H9 (cell line): ENCODE data around the gene SLC36A2. TPM values are rescaled to one million over a fixed set of nuclear protein-coding genes. Genes with fewer than 3 reads are reported as not detected.

Source experiments
- DNase-seq: peaks from one replicate; pipeline ENCODE4 v3.0.0-alpha.2; 2017
- H2AFZ ChIP-seq: one replicate; pipeline ENCODE4 v1.6.1; 2013; ENCODE audit warnings: mild to moderate bottlenecking, low read length, control low read depth, moderate library complexity
- H2AK5ac ChIP-seq: 2 replicates; pipeline ENCODE4 v1.6.1; 2013; ENCODE audit warnings: low read length, control low read depth, mixed read lengths; ENCODE audit not compliant: insufficient read length
- H2BK120ac ChIP-seq: one replicate; pipeline ENCODE4 v1.6.1; 2013; ENCODE audit warnings: low read depth, mild to moderate bottlenecking, low read length, control low read depth, inconsistent platforms; ENCODE audit not compliant: poor library complexity, severe bottlenecking
- H2BK12ac ChIP-seq: 2 replicates; pipeline ENCODE4 v1.6.1; 2013; ENCODE audit warnings: low read length, control low read depth, mixed read lengths, low read depth; ENCODE audit not compliant: insufficient read length
- H2BK15ac ChIP-seq: 2 replicates; pipeline ENCODE4 v1.6.1; 2013; ENCODE audit warnings: low read depth, low read length, control low read depth
- H2BK20ac ChIP-seq: one replicate; pipeline ENCODE4 v1.6.1; 2013; ENCODE audit warnings: low read depth, mild to moderate bottlenecking, low read length, control low read depth, inconsistent platforms; ENCODE audit not compliant: poor library complexity, severe bottlenecking
- H2BK5ac ChIP-seq: 2 replicates; pipeline ENCODE4 v1.6.1; 2013; ENCODE audit warnings: low read length, control low read depth, mixed read lengths; ENCODE audit not compliant: insufficient read length
- H3K14ac ChIP-seq: 2 replicates; pipeline ENCODE4 v1.6.1; 2013; ENCODE audit warnings: low read length, control low read depth; ENCODE audit not compliant: insufficient read depth
- H3K18ac ChIP-seq: 2 replicates; pipeline ENCODE4 v1.6.1; 2013; ENCODE audit warnings: low read depth, mild to moderate bottlenecking, mixed read lengths, low read length, control low read depth; ENCODE audit not compliant: insufficient read length
- H3K23ac ChIP-seq: 2 replicates; pipeline ENCODE4 v1.6.1; 2013; ENCODE audit warnings: low read length, control low read depth, mixed read lengths, low read depth; ENCODE audit not compliant: insufficient read length
- H3K23me2 ChIP-seq: 2 replicates; pipeline ENCODE4 v1.6.1; 2013; ENCODE audit warnings: low read depth, mild to moderate bottlenecking, mixed read lengths, low read length, control low read depth; ENCODE audit not compliant: insufficient read length, poor library complexity, severe bottlenecking
- H3K27ac ChIP-seq: 2 replicates; pipeline ENCODE4 v1.5.1; 2013; ENCODE audit warnings: low read length, control low read depth, mixed read lengths, low read depth; ENCODE audit not compliant: insufficient read length
- H3K27me3 ChIP-seq: 2 replicates; pipeline ENCODE4 v1.6.1; 2013; ENCODE audit warnings: low read length, control low read depth, inconsistent platforms; ENCODE audit not compliant: insufficient read depth
- H3K4ac ChIP-seq: 2 replicates; pipeline ENCODE4 v1.6.1; 2013; ENCODE audit warnings: low read depth, mild to moderate bottlenecking, control low read depth, inconsistent platforms, low read length, moderate library complexity
- H3K4me1 ChIP-seq: 2 replicates; pipeline ENCODE4 v1.6.1; 2013; ENCODE audit warnings: low read length, control low read depth, inconsistent platforms; ENCODE audit not compliant: insufficient read depth
- H3K4me2 ChIP-seq: 2 replicates; pipeline ENCODE4 v1.6.1; 2013; ENCODE audit warnings: low read length, control low read depth, mixed read lengths; ENCODE audit not compliant: insufficient read length, insufficient read depth
- H3K56ac ChIP-seq: 2 replicates; pipeline ENCODE4 v1.6.1; 2013; ENCODE audit warnings: low read depth, mild to moderate bottlenecking, mixed read lengths, low read length, control low read depth; ENCODE audit not compliant: insufficient read length
- H3K79me1 ChIP-seq: 2 replicates; pipeline ENCODE4 v1.6.1; 2013; ENCODE audit warnings: low read depth, mild to moderate bottlenecking, moderate library complexity, low read length, control low read depth, inconsistent platforms; ENCODE audit not compliant: insufficient read depth, poor library complexity, severe bottlenecking
- H3K79me2 ChIP-seq: 2 replicates; pipeline ENCODE4 v1.6.1; 2013; ENCODE audit warnings: low read length, control low read depth, inconsistent platforms; ENCODE audit not compliant: insufficient read depth
- H3K9ac ChIP-seq: 2 replicates; pipeline ENCODE4 v1.6.1; 2013; ENCODE audit warnings: low read length, control low read depth, mixed read lengths; ENCODE audit not compliant: insufficient read length; ENCODE audit errors: extremely low read depth
- H3K9me3 ChIP-seq: one replicate; pipeline ENCODE4 v1.6.1; 2013; ENCODE audit warnings: low read depth, low read length, inconsistent platforms; ENCODE audit not compliant: control insufficient read depth
- H3T11ph ChIP-seq: one replicate; pipeline ENCODE4 v1.6.1; 2013; ENCODE audit warnings: mild to moderate bottlenecking, low read length, control low read depth, inconsistent platforms
- H4K20me1 ChIP-seq: one replicate; pipeline ENCODE4 v1.6.1; 2013; ENCODE audit not compliant: control insufficient read depth, insufficient read length, insufficient read depth
- H4K5ac ChIP-seq: 2 replicates; pipeline ENCODE4 v1.6.1; 2013; ENCODE audit warnings: low read depth, mild to moderate bottlenecking, mixed read lengths, low read length, control low read depth; ENCODE audit not compliant: insufficient read length
- H4K8ac ChIP-seq: replicated peaks from 2 replicates; pipeline ENCODE4 v1.6.1; 2013; ENCODE audit warnings: low read length, control low read depth, mixed read lengths, low read depth; ENCODE audit not compliant: insufficient read length
- H4K91ac ChIP-seq: 2 replicates; pipeline ENCODE4 v1.6.1; 2013; ENCODE audit warnings: low read depth, mild to moderate bottlenecking, moderate library complexity, mixed read lengths, low read length, control low read depth; ENCODE audit not compliant: insufficient read length
- H3K27ac Mint-ChIP-seq, 3 experiments: 2 replicates in 2 of 3; 3 replicates in 1 of 3; pipeline ENCODE4 v1.8.0; 2020 to 2021; ENCODE audit warnings: mixed read lengths in 3 of 3, mild to moderate bottlenecking in 1 of 3, moderate library complexity in 1 of 3
- H3K27me3 Mint-ChIP-seq: 2 replicates; pipeline ENCODE4 v1.8.0; 2021; ENCODE audit warnings: low read depth, mild to moderate bottlenecking, moderate library complexity, mixed read lengths
- H3K36me3 Mint-ChIP-seq, 3 experiments: 2 replicates in 2 of 3; 3 replicates in 1 of 3; pipeline ENCODE4 v1.8.0; 2020 to 2021; ENCODE audit warnings: low read depth in 3 of 3, mixed read lengths in 3 of 3; ENCODE audit not compliant: insufficient read depth in 1 of 3
- H3K4me1 Mint-ChIP-seq, 2 experiments: 2 replicates each; pipeline ENCODE4 v1.8.0; 2020; ENCODE audit warnings: mixed read lengths in 2 of 2
- H3K4me3 Mint-ChIP-seq, 2 experiments: 2 replicates in 1 of 2; 3 replicates in 1 of 2; pipeline ENCODE4 v1.8.0; 2020 to 2021; ENCODE audit warnings: mild to moderate bottlenecking in 2 of 2, mixed read lengths in 2 of 2, moderate library complexity in 1 of 2
- H3K9me3 Mint-ChIP-seq, 2 experiments: 2 replicates in 1 of 2; 3 replicates in 1 of 2; pipeline ENCODE4 v1.8.0; 2020; ENCODE audit warnings: mild to moderate bottlenecking in 2 of 2, mixed read lengths in 2 of 2, moderate library complexity in 1 of 2
- CTCF ChIP-seq: fragments of 200-600 bp; sonication (generic); conservative IDR thresholded peaks from 3 replicates; pipeline ENCODE4 v1.8.0; 2021; ENCODE audit warnings: antibody characterized with exemption, mild to moderate bottlenecking
- WGBS: extraction: QIAGEN DNeasy Blood & Tissue Kit; methylation state at CpG from one replicate; pipeline ENCODE4 v1.1.7; 2013; ENCODE audit warnings: missing lambda C conversion rate, low lambda C conversion rate, mixed read lengths; ENCODE audit not compliant: insufficient read length; ENCODE audit errors: extremely low coverage; 5-methylcytosine and 5-hydroxymethylcytosine counted together
- total RNA-seq: library from RNA; stranded (reverse); gene quantifications from 2 replicates; pipeline ENCODE4 v1.2.1, GENCODE V29; 2021

Gene SLC36A2
- total RNA-seq, 1 experiment from 2014 or later, result 0.15 TPM

- no peaks in the 10 kb centered on the region; the same call in 1 of the 2 replicates for H3K27me3 Mint-ChIP-seq
- Histone ChIP-seq H4K8ac (no peak overlapping the region), H3K9ac (no peak overlapping the region), H3K4me1 (no peaks in the 10 kb centered on the region; the same call in 1 of the 2 replicates), H3K23me2 (no peaks in the 10 kb centered on the region), H4K5ac (no peak overlapping the region), H2BK20ac (no peak overlapping the region), H3K56ac (no peak overlapping the region), H2BK5ac (no peak overlapping the region), H2BK120ac (no peak overlapping the region), H2AK5ac (no peak overlapping the region), H3K27ac (no peak overlapping the region), H3K14ac (no peak overlapping the region), H4K20me1 (no peaks in the 10 kb centered on the region), H3K79me1 (no peaks in the 10 kb centered on the region), H3K79me2 (no peaks in the 10 kb centered on the region), H4K91ac (no peak overlapping the region), H3K27me3 (no peaks in the 10 kb centered on the region), H3T11ph (no peak overlapping the region), H3K4ac (no peak overlapping the region), H3K4me2 (no peak overlapping the region), H2BK15ac (no peak overlapping the region), H3K23ac (no peak overlapping the region), H3K9me3 (no peaks in the 10 kb centered on the region), H2AFZ (no peak overlapping the region), H2BK12ac (no peak overlapping the region), H3K18ac (no peak overlapping the region)
- H3K27ac Mint-ChIP-seq, result no peak overlapping the region; a peak in 1 of 7 replicates
- H3K4me3 Mint-ChIP-seq, result no peak overlapping the region
- no peaks in the 10 kb centered on the region; a peak in 1 of 5 replicates for H3K9me3 Mint-ChIP-seq
- no peak for DNase-seq
- H3K4me1 Mint-ChIP-seq, result peaks cover 11 to 13% of the 10 kb centered on the region in 2 experiments
- H3K36me3 Mint-ChIP-seq, result no peaks in the 10 kb centered on the region
- no peak for TF ChIP-seq CTCF
- WGBS, result no CpG with 5 or more reads among the region's 2 CpGs
Observed at GRCh38 chr5:151327585-151327984, 19.8 kb downstream of the SLC36A2 start.
